K562 (cell line): ENCODE results near the gene IL17RB. TPM values are rescaled to one million over a fixed set of nuclear protein-coding genes. Genes with fewer than 3 reads are reported as not detected.

Experiments
- ATAC-seq: fragments of 200-7000 bp; cut with Tn5 transposase; 3 replicates; pipeline ENCODE4 v1.9.1; 2020; ENCODE audit warnings: moderate library complexity
- BruUV-seq: library from RNA; stranded (reverse); fragments of 400-500 nt; replicated peaks from 2 replicates; lab custom pipeline; 2021; lab: Mats Ljungman, UMichigan
- CTCF ChIA-PET: fragments of 300-600 bp; formaldehyde crosslinking; extraction: SDS; loops from one replicate; lab custom pipeline; 2021; ENCODE audit warnings: low intra/inter-chr PET ratio; lab: Yijun Ruan, JAX
- POLR2A ChIA-PET: fragments of 300-600, 350-650 bp; sonication (Branson Sonifier 250); formaldehyde crosslinking; extraction: SDS; loops from one replicate; lab custom pipeline; 2021; ENCODE audit warnings: antibody characterized with exemption, inconsistent platforms; lab: Yijun Ruan, JAX
- DNase-seq, 4 experiments: peaks; one replicate each; pipeline versions ENCODE4 v3.0.0 to v3.0.0-alpha.2; 2011 to 2018; ENCODE audit warnings: low spot score in 3 of 4, mixed read lengths in 3 of 4; ENCODE audit errors: extremely low read depth in 1 of 4
- FAIRE-seq: peaks from 2 replicates; lab custom pipeline; 2011; peaks lifted over from hg19 to GRCh38; lab: Jason Lieb, UNC
- H2AFZ ChIP-seq: 2 replicates; pipeline ENCODE4 v1.6.0; 2011; ENCODE audit warnings: low read depth, low read length, control low read depth, inconsistent platforms
- H3K27ac ChIP-seq: fragments of 200-600 bp; 3 replicates; pipeline ENCODE4 v1.8.0; 2011; ENCODE audit warnings: low read depth, mild to moderate bottlenecking, control low read depth, inconsistent platforms, low read length, moderate library complexity, mixed read lengths; ENCODE audit errors: extremely low read depth
- H3K27me3 ChIP-seq, 2 experiments: fragments of 300-600 bp in 1 of 2; 2 replicates in 1 of 2; 3 replicates in 1 of 2; pipeline versions ENCODE4 v1.6.0 to v1.8.0; 2011; ENCODE audit warnings: inconsistent platforms in 2 of 2, low read length in 2 of 2, mild to moderate bottlenecking in 1 of 2, mixed read lengths in 1 of 2, moderate library complexity in 1 of 2; ENCODE audit not compliant: control insufficient read depth in 2 of 2, insufficient read depth in 2 of 2
- H3K36me3 ChIP-seq: fragments of 300-600 bp; 3 replicates; pipeline ENCODE4 v1.8.0; 2011; ENCODE audit warnings: mild to moderate bottlenecking, low read length, inconsistent platforms; ENCODE audit not compliant: control insufficient read depth, insufficient read depth
- H3K4me1 ChIP-seq, 2 experiments: fragments of 200-600 bp in 1 of 2; replicated peaks in 1 of 2; 2 replicates in 1 of 2; 3 replicates in 1 of 2; pipeline versions ENCODE4 v1.5.1 to v1.8.0; 2011; ENCODE audit warnings: inconsistent platforms in 2 of 2, low read length in 2 of 2, mild to moderate bottlenecking in 1 of 2, mixed read lengths in 1 of 2, moderate library complexity in 1 of 2; ENCODE audit not compliant: control insufficient read depth in 2 of 2, insufficient read depth in 2 of 2
- H3K4me2 ChIP-seq: 2 replicates; pipeline ENCODE4 v1.6.1; 2011; ENCODE audit warnings: low read length, control low read depth, inconsistent platforms, mixed read lengths; ENCODE audit not compliant: insufficient read depth
- H3K4me3 ChIP-seq: fragments of 200-600 bp; sonication (generic), shearing (Covaris generic); 2 replicates; pipeline ENCODE4 v1.5.1; 2016; ENCODE audit warnings: control low read depth, inconsistent platforms
- H3K79me2 ChIP-seq: fragments of 200-600 bp; 3 replicates; pipeline ENCODE4 v1.8.0; 2011; ENCODE audit warnings: low read length, inconsistent platforms; ENCODE audit not compliant: control insufficient read depth, insufficient read depth
- H3K9ac ChIP-seq, 2 experiments: 2 replicates each; pipeline versions ENCODE4 v1.6.0 to v1.6.1; 2011; ENCODE audit warnings: low read depth in 2 of 2, low read length in 2 of 2, control low read depth in 1 of 2, inconsistent platforms in 1 of 2, mild to moderate bottlenecking in 1 of 2, mixed read lengths in 1 of 2; ENCODE audit not compliant: insufficient read depth in 1 of 2
- H3K9me1 ChIP-seq: one replicate; pipeline ENCODE4 v1.6.0; 2011; ENCODE audit warnings: inconsistent platforms, mild to moderate bottlenecking, low read length, moderate library complexity; ENCODE audit not compliant: control insufficient read depth, insufficient read depth
- H3K9me3 ChIP-seq: replicated peaks from 2 replicates; pipeline ENCODE4 v1.5.1; 2011; ENCODE audit warnings: low read depth, low read length, inconsistent platforms; ENCODE audit not compliant: control insufficient read depth, insufficient read depth
- H4K20me1 ChIP-seq: replicated peaks from 2 replicates; pipeline ENCODE4 v1.6.1; 2011; ENCODE audit warnings: low read length, inconsistent platforms, mixed read lengths; ENCODE audit not compliant: control insufficient read depth, insufficient read depth
- FOXK1 ChIP-seq: sonication (generic); formaldehyde crosslinking; IDR thresholded peaks from 2 replicates; pipeline ENCODE4 v1.8.0; 2022; ENCODE audit warnings: missing genetic modification reagents, mild to moderate bottlenecking, borderline replicate concordance
- MAFG ChIP-seq: fragments of 450-650 bp; conservative IDR thresholded peaks from 2 replicates; pipeline ENCODE4 v1.6.1; 2016; ENCODE audit warnings: missing genetic modification characterization, missing compliant biosample characterization
- NCOR1 ChIP-seq: fragments of 450-650 bp; IDR thresholded peaks from 2 replicates; pipeline ENCODE4 v1.6.1; 2016; ENCODE audit warnings: mild to moderate bottlenecking, moderate library complexity
- NFIX ChIP-seq: fragments of 250-450 bp; sonication (Bioruptor Pico); IDR thresholded peaks from 2 replicates; pipeline ENCODE4 v1.4.0; 2020; ENCODE audit warnings: low read depth, mild to moderate bottlenecking, moderate library complexity
- PHF8 ChIP-seq: fragments of 200-600 bp; sonication (generic); IDR thresholded peaks from 2 replicates; pipeline ENCODE4 v1.6.1; 2012; ENCODE audit warnings: mixed run types, mild to moderate bottlenecking, inconsistent platforms, low read length, moderate library complexity, borderline replicate concordance
- SPI1 ChIP-seq: IDR thresholded peaks from 2 replicates; pipeline ENCODE4 v1.6.1; 2011; ENCODE audit warnings: low read depth, low read length, control low read depth, borderline replicate concordance
- TRIM28 ChIP-seq: fragments of 450-650 bp; IDR thresholded peaks from 2 replicates; pipeline ENCODE4 v1.6.1; 2017
- ZC3H11A ChIP-seq: IDR thresholded peaks from 2 replicates; pipeline ENCODE4 v1.6.1; 2012; ENCODE audit warnings: low read depth, low read length, improper control_type of control experiment
- ZNF507 ChIP-seq: conservative IDR thresholded peaks from 2 replicates; pipeline ENCODE4 v1.6.1; 2017; ENCODE audit warnings: missing genetic modification characterization, missing compliant biosample characterization
- ZNF551 ChIP-seq: fragments of 250-450 bp; sonication (Bioruptor Pico); IDR thresholded peaks from 2 replicates; pipeline ENCODE4 v1.5.0; 2021; ENCODE audit warnings: mild to moderate bottlenecking, moderate library complexity
- ZNF79 ChIP-seq: fragments of 250-450 bp; sonication (Bioruptor Pico); IDR thresholded peaks from 2 replicates; pipeline ENCODE4 v1.4.0; 2020; ENCODE audit warnings: low read depth, mild to moderate bottlenecking, moderate library complexity
- WGBS: fragments of 100-300 bp; shearing (Covaris generic); methylation state at CpG from one replicate; pipeline ENCODE4 v1.1.6; 2016; ENCODE audit warnings: low coverage, mixed read lengths; ENCODE audit not compliant: insufficient coverage; ENCODE audit errors: missing lambda C conversion rate; 5-methylcytosine and 5-hydroxymethylcytosine counted together
- in situ Hi-C: fragments of 300-500 bp; cut with MboI; formaldehyde crosslinking; loops from 4 replicates; pipeline ENCODE4 v1.15.0; 2018; ENCODE audit warnings: inconsistent platforms, mixed read lengths
- intact Hi-C: fragments of 100-400 bp; cut with micrococcal nuclease; formaldehyde crosslinking; loops from 2 replicates; pipeline ENCODE4 v1.14.2; 2022
- polyA plus RNA-seq, 8 experiments: library from polyadenylated mRNA; depleted of rRNA in 4 of 8; stranded (reverse) in 5 of 8; unstranded in 3 of 8; fragments of >200 nt; fragmentation: Nextera tagmentation in 2 of 8; fragmentation: Illumina TruSeq in 1 of 8; extraction: Ambion mirVana in 2 of 8; extraction: Trizol in 1 of 8; gene quantifications; 2 replicates each; pipeline versions ENCODE4 v1.2.1 to v1.2.3, GENCODE V29; 2011 to 2014; ENCODE audit warnings: inconsistent platforms in 1 of 8, missing spikeins in 1 of 8
- total RNA-seq, 7 experiments: library from RNA; depleted of rRNA in 6 of 7; stranded (reverse); fragments of >200 nt in 6 of 7; fragmentation: Illumina TruSeq in 2 of 7; extraction: Trizol in 2 of 7; gene quantifications; 2 replicates each; pipeline versions ENCODE4 v1.2.1 to v1.2.3, GENCODE V29; 2011 to 2021; ENCODE audit warnings: low replicate concordance in 1 of 7
- TF ChIP-seq, protein P1 (sequence below): IDR thresholded peaks from 3 replicates; pipeline ENCODE4 v1.6.1; 2011; ENCODE audit warnings: borderline replicate concordance, mild to moderate bottlenecking, moderate library complexity; ENCODE audit not compliant: insufficient read length; ENCODE audit errors: extremely low read depth
- TF ChIP-seq, protein P2 (sequence below): fragments of 250-450 bp; sonication (Bioruptor Pico); IDR thresholded peaks from 2 replicates; pipeline ENCODE4 v1.5.1; 2021; ENCODE audit warnings: mild to moderate bottlenecking

The IL17RB gene
- total and polyA plus RNA-seq, 9 of the 15 experiments (the other 6 are each of a cell fraction or from before 2014, with no cell fraction given), result 1.1 to 4.1 (median 1.7) TPM

GRCh38 chr3:53833700-53834099 is 12.7 kb upstream of the IL17RB start:
- CTCF ChIA-PET, result no interaction called here
- BruUV-seq, result no TSS peak
- ATAC-seq, result no peak
- Histone ChIP-seq H3K9ac (no peak overlapping the region), H4K20me1 (no peaks in the 10 kb centered on the region), H3K4me2 (no peak overlapping the region), H3K79me2 (no peaks in the 10 kb centered on the region), H3K27ac (no peak overlapping the region), H3K4me3 (no peak overlapping the region), H3K9me1 (no peaks in the 10 kb centered on the region), H3K9me3 (no peaks in the 10 kb centered on the region), H3K36me3 (no peaks in the 10 kb centered on the region), H3K4me1 (no peaks in the 10 kb centered on the region), H3K27me3 (no peaks in the 10 kb centered on the region; a peak in 1 of 5 replicates), H2AFZ (no peak overlapping the region)
- 18% methylated on average over 3 of the region's 5 CpGs for WGBS
- no peak for DNase-seq
- in situ Hi-C loops (no loop called here), intact Hi-C loops (no loop called here)
- no peak for FAIRE-seq
- no peak for TF ChIP-seq ZNF507 (tag)
- TF ChIP-seq SPI1, result no peak
- TF ChIP-seq NCOR1, result no peak
- TF ChIP-seq, protein P1, sequence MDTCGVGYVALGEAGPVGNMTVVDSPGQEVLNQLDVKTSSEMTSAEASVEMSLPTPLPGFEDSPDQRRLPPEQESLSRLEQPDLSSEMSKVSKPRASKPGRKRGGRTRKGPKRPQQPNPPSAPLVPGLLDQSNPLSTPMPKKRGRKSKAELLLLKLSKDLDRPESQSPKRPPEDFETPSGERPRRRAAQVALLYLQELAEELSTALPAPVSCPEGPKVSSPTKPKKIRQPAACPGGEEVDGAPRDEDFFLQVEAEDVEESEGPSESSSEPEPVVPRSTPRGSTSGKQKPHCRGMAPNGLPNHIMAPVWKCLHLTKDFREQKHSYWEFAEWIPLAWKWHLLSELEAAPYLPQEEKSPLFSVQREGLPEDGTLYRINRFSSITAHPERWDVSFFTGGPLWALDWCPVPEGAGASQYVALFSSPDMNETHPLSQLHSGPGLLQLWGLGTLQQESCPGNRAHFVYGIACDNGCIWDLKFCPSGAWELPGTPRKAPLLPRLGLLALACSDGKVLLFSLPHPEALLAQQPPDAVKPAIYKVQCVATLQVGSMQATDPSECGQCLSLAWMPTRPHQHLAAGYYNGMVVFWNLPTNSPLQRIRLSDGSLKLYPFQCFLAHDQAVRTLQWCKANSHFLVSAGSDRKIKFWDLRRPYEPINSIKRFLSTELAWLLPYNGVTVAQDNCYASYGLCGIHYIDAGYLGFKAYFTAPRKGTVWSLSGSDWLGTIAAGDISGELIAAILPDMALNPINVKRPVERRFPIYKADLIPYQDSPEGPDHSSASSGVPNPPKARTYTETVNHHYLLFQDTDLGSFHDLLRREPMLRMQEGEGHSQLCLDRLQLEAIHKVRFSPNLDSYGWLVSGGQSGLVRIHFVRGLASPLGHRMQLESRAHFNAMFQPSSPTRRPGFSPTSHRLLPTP, result no peak
- TF ChIP-seq ZNF79, result no peak
- TF ChIP-seq NFIX (CRISPR knock-in tag), result no peak
- no peak for TF ChIP-seq FOXK1 (CRISPR knock-in tag)
- TF ChIP-seq, protein P2, sequence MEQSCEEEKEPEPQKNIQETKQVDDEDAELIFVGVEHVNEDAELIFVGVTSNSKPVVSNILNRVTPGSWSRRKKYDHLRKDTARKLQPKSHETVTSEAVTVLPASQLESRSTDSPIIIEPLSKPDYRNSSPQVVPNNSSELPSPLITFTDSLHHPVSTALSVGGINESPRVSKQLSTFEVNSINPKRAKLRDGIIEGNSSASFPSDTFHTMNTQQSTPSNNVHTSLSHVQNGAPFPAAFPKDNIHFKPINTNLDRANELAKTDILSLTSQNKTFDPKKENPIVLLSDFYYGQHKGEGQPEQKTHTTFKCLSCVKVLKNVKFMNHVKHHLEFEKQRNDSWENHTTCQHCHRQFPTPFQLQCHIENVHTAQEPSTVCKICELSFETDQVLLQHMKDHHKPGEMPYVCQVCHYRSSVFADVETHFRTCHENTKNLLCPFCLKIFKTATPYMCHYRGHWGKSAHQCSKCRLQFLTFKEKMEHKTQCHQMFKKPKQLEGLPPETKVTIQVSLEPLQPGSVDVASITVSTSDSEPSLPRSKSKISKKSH (CRISPR knock-in tag), result no peak
- TF ChIP-seq MAFG (tag), result no peak
- no peak for TF ChIP-seq TRIM28
- no peak for TF ChIP-seq ZC3H11A
- TF ChIP-seq PHF8, result no peak
- TF ChIP-seq ZNF551, result no peak
- POLR2A ChIA-PET, result no interaction called here
